ENCODE data around the gene SUSD1. TPM values are rescaled to one million over a fixed set of nuclear protein-coding genes. Genes with fewer than 3 reads are reported as not detected.

The SUSD1 gene
- total and polyA plus RNA-seq, 2 donors (not counting 3 experiments of a cell fraction or from before 2014, with no cell fraction given), result 33.1 to 37.8 TPM

DNA sequence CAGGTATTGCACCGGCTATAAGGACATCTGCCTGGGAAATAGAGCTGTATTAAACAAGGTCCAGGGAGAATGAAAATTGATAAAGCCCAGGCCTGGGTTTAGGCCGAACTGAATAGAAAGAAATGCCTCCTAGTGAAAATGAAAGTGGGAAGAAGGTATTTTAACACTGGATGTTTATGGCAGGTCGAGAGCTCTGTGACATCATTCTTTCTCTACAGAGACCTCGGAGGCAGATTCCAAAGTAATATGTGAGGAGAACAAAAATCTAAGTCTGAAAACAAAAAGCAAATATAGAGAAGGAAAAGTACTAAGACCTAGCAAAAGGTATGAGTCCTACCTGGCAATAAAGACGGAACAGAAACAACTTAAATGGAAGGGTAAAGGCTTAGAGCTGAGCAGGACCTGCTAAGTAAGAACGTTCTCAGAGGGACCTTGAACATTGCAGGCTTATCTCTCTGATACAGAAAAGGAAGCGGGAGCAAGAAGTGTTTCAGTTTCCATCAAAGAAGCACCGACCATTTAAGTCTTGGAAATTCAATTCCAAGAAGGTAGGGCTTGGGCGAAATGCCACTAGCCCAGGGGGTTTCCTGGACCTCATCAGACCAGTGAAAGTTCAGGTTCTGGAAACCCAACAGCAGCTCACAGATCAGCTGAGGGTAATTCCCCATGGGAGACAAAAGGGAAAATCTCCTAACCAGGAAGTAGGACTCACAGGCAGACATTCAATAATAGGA lies 80.0 kb downstream of the SUSD1 start:
- Histone ChIP-seq H3K36me3 (ENCODE audit: control insufficient read depth in 2 of 2, extremely low read depth in 1 of 2, insufficient read depth in 2 of 2, low read length in 2 of 2) (no peaks in the 10 kb centered on the region), H4K20me1 (replicated peaks; ENCODE audit: control insufficient read depth, extremely low read depth, insufficient read depth, low read length) (no peaks in the 10 kb centered on the region), H3K27ac (ENCODE audit: insufficient read depth, low read depth, low read length) (no peak overlapping the region), H3K4me2 (ENCODE audit: insufficient read depth, low read length) (no peak overlapping the region), H3K4me3 (replicated peaks in 1 of 3; ENCODE audit: insufficient read depth in 1 of 3, low read depth in 1 of 3, low read length in 3 of 3) (no peak overlapping the region), H3K4me1 (ENCODE audit: control insufficient read depth, extremely low read depth, insufficient read depth, low read length) (no peaks in the 10 kb centered on the region), H3K9me1 (replicated peaks; ENCODE audit: control insufficient read depth, extremely low read depth, insufficient read depth, low read length) (no peaks in the 10 kb centered on the region), H2AFZ (ENCODE audit: low read depth, low read length) (no peak overlapping the region), H3K9me3 (replicated peaks; ENCODE audit: control insufficient read depth, insufficient read depth, low read length) (no peaks in the 10 kb centered on the region), H3K9ac (replicated peaks; ENCODE audit: extremely low read depth, insufficient read depth, low read length) (no peak overlapping the region), H3K79me2 (ENCODE audit: control insufficient read depth, insufficient read depth, low read length) (no peaks in the 10 kb centered on the region), H3K27me3 (ENCODE audit: control insufficient read depth in 2 of 2, insufficient read depth in 2 of 2, low read length in 2 of 2) (no peaks in the 10 kb centered on the region)
- peak; percentile 13 for DNase-seq (ENCODE audit: low read depth, low spot score)
- ChIA-PET POLR2A (no interaction called here), CTCF (interaction anchor here (2.4 to 4.7 kb wide), 2 partner anchors 12 to 266 kb away, joined by 11 to 26 read pairs; no protein-coding TSS in a partner anchor)
- dilution Hi-C loops (cut with MboI; ENCODE audit: extremely low pct_ligation_motif_present, low sequenced_read_pairs), result no loop called here
- FAIRE-seq, result no peak
- BruUV-seq (replicated peaks), result no TSS peak
- intact Hi-C loops (cut with micrococcal nuclease), result loop anchor here (10.0 kb wide), 1 partner anchor 720 kb away; no protein-coding TSS in a partner anchor
- no peak for TF ChIP-seq POLR2A (IDR thresholded peaks at IDR 0.05; ENCODE audit: low read depth, low read length)
- TF ChIP-seq FOS (IDR thresholded peaks at IDR 0.05; ENCODE audit: borderline replicate concordance, insufficient read depth, low read length), result no peak
- TF ChIP-seq, protein P1, sequence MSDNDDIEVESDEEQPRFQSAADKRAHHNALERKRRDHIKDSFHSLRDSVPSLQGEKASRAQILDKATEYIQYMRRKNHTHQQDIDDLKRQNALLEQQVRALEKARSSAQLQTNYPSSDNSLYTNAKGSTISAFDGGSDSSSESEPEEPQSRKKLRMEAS (IDR thresholded peaks at IDR 0.05; ENCODE audit: insufficient read depth, insufficient read length), result no peak
- no peak for TF ChIP-seq POLR2AphosphoS5 (IDR thresholded peaks at IDR 0.05; ENCODE audit: insufficient read depth, low read depth, low read length)
- TF ChIP-seq EZH2 (IDR thresholded peaks at IDR 0.05; ENCODE audit: borderline replicate concordance, low read depth, low read length, severe bottlenecking), result no peak
- no peak for TF ChIP-seq JUN (IDR thresholded peaks at IDR 0.05; ENCODE audit: borderline replicate concordance, insufficient read depth, insufficient read length, low read depth)
- no peak for TF ChIP-seq MYC (IDR thresholded peaks at IDR 0.05; ENCODE audit: low read depth, low read length)
- no peak for TF ChIP-seq GATA2 (IDR thresholded peaks at IDR 0.05; ENCODE audit: insufficient read depth, insufficient read length, low read depth, low read length)

Measured in endothelial cell of umbilical vein (primary cell).